Upper lobe of left lung (tissue), 6 donors: ENCODE results near the gene FBN2. TPM values are rescaled to one million over a fixed set of nuclear protein-coding genes. Genes with fewer than 3 reads are reported as not detected.

Experiments used
- ATAC-seq, 2 donors: fragments of 200-7000 bp; cut with Tn5 transposase; one replicate each; pipeline ENCODE4 v1.9.1; 2022; ENCODE audit warnings: mild to moderate bottlenecking in 2 of 2, moderate library complexity in 2 of 2; ENCODE audit not compliant: low FRiP score in 2 of 2
- DNase-seq, 2 donors: peaks; one replicate each; pipeline ENCODE4 v3.0.0-alpha.2; 2019 to 2020
- H3K27ac ChIP-seq, 4 donors: fragments of 200-600 bp; sonication (generic); one replicate each; pipeline ENCODE4 v1.5.1; 2016 to 2019
- H3K27me3 ChIP-seq, 4 donors: fragments of 200-600 bp; sonication (generic); one replicate each; pipeline ENCODE4 v1.5.1; 2017 to 2019
- H3K36me3 ChIP-seq, 4 donors: fragments of 200-600 bp; sonication (generic); one replicate each; pipeline ENCODE4 v1.5.1; 2016 to 2019
- H3K4me1 ChIP-seq, 4 donors: fragments of 200-600 bp; sonication (generic); one replicate each; pipeline ENCODE4 v1.5.1; 2018 to 2019
- H3K4me3 ChIP-seq, 4 donors: fragments of 200-600 bp; sonication (generic); one replicate each; pipeline ENCODE4 v1.5.1; 2017 to 2019; ENCODE audit warnings: mild to moderate bottlenecking in 2 of 4, moderate library complexity in 1 of 4
- H3K9me3 ChIP-seq, 4 donors: fragments of 200-600 bp; sonication (generic); one replicate each; pipeline ENCODE4 v1.5.1; 2018 to 2019
- EP300 ChIP-seq, 4 donors: sonication (generic); formaldehyde crosslinking; IDR thresholded peaks; one replicate each; pipeline ENCODE4 v1.5.1; 2017; ENCODE audit warnings: antibody characterized with exemption in 4 of 4, control low read depth in 2 of 4
- POLR2A ChIP-seq, 4 donors: fragments of 450-650 bp; IDR thresholded peaks; one replicate each; pipeline ENCODE4 v1.5.1; 2016 to 2017; ENCODE audit warnings: antibody characterized with exemption in 4 of 4, mild to moderate bottlenecking in 2 of 4
- POLR2AphosphoS5 ChIP-seq, 2 donors: sonication (generic); formaldehyde crosslinking; IDR thresholded peaks; one replicate each; pipeline ENCODE4 v1.5.1; 2017; ENCODE audit warnings: antibody characterized with exemption in 2 of 2
- WGBS, 2 donors: methylation state at CpG; one replicate each; pipeline ENCODE4 v1.1.5; 2017 to 2018; 5-methylcytosine and 5-hydroxymethylcytosine counted together
- total RNA-seq, 6 donors: library from RNA; depleted of rRNA in 4 of 6; stranded (reverse); fragments of >200 nt in 4 of 6; gene quantifications; one replicate each; pipeline versions ENCODE4 v1.1.0 to v1.2.1, GENCODE V29; 2016 to 2021
- TF ChIP-seq, protein P1 (sequence below), 6 experiments: fragments of 450-650 bp in 4 of 6; fragments of 200-600 bp in 2 of 6; sonication (generic) in 2 of 6; IDR thresholded peaks; one replicate each; pipeline ENCODE4 v1.5.1; 2016 to 2019; ENCODE audit warnings: antibody characterized with exemption in 6 of 6
- donor health status: DM: no; HTN: no; CAD: no; lungs with moderate emphysema.
- donor health status: DM: no; HTN: yes; CAD: no; lungs with severe emphysema.

The FBN2 gene
- total RNA-seq, 6 donors from 2014 or later: under 0.01 to 1.7 (median 0.39) TPM

DNA sequence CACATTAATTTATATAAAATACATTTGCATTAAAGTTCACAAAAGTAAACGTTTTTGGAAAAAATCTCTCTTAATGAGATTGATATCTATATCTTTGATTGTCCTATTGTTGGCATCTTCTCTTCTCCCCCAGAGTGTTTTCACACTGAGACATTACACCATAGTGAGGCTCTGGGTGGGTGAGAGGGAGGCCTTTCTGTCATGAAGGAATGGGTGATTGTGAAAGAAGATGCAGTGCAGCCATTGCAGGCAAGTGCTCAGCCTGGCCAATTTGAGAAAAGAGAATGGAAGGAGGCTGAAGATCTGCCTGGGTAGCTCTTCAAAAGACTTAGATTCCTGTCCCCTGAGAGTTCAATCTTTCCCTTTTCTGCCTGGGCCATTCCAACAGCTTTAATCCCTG, 313.7 kb downstream of the FBN2 start:
- H3K27me3 ChIP-seq: no peaks in the 10 kb centered on the region
- ATAC-seq (no peak), DNase-seq (no peak)
- no peaks in the 10 kb centered on the region for H3K4me1 ChIP-seq
- TF ChIP-seq POLR2A (IDR thresholded peaks at IDR 0.05) (no peak), POLR2AphosphoS5 (IDR thresholded peaks at IDR 0.05) (no peak), EP300 (IDR thresholded peaks at IDR 0.05) (no peak)
- TF ChIP-seq, protein P1, sequence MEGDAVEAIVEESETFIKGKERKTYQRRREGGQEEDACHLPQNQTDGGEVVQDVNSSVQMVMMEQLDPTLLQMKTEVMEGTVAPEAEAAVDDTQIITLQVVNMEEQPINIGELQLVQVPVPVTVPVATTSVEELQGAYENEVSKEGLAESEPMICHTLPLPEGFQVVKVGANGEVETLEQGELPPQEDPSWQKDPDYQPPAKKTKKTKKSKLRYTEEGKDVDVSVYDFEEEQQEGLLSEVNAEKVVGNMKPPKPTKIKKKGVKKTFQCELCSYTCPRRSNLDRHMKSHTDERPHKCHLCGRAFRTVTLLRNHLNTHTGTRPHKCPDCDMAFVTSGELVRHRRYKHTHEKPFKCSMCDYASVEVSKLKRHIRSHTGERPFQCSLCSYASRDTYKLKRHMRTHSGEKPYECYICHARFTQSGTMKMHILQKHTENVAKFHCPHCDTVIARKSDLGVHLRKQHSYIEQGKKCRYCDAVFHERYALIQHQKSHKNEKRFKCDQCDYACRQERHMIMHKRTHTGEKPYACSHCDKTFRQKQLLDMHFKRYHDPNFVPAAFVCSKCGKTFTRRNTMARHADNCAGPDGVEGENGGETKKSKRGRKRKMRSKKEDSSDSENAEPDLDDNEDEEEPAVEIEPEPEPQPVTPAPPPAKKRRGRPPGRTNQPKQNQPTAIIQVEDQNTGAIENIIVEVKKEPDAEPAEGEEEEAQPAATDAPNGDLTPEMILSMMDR (IDR thresholded peaks at IDR 0.05): no peak
- no peaks in the 10 kb centered on the region for H3K9me3 ChIP-seq
- 70 to 78% methylated on average over 1 of the region's 1 CpG for WGBS, 2 donors
- no peak overlapping the region for H3K27ac ChIP-seq
- no peaks in the 10 kb centered on the region for H3K36me3 ChIP-seq
- H3K4me3 ChIP-seq: no peak overlapping the region

DNA sequence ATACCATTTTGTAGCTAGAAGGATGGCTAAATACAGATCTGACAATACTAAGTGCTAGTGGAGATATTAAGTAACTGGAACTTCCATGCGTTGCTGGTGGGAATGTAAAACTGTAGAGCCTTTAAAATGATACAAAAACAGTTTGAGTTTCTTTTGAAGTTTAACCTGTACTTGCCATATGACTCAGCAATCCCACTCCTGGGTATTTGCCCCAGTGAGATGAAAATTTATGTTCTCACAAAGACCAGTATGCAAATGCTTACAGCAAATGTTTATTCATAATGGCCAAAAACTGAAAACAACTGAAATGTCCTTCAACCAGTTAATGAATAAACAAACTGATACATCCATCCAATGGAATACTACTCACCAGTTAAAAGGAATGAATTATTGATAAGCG, 317.2 kb downstream of the FBN2 start:
- TF ChIP-seq POLR2AphosphoS5 (IDR thresholded peaks at IDR 0.05) (no peak), EP300 (IDR thresholded peaks at IDR 0.05) (no peak)
- TF ChIP-seq, protein P1 (IDR thresholded peaks at IDR 0.05): no peak
- H3K27me3 ChIP-seq: no peaks in the 10 kb centered on the region
- H3K4me1 ChIP-seq: no peaks in the 10 kb centered on the region
- H3K9me3 ChIP-seq: no peaks in the 10 kb centered on the region
- no peak overlapping the region for H3K27ac ChIP-seq
- no peak overlapping the region for H3K4me3 ChIP-seq
- no peak for DNase-seq
- H3K36me3 ChIP-seq: no peaks in the 10 kb centered on the region
- no peak for ATAC-seq
- 89 to 93% methylated on average over 2 of the region's 2 CpGs for WGBS, 2 donors

DNA sequence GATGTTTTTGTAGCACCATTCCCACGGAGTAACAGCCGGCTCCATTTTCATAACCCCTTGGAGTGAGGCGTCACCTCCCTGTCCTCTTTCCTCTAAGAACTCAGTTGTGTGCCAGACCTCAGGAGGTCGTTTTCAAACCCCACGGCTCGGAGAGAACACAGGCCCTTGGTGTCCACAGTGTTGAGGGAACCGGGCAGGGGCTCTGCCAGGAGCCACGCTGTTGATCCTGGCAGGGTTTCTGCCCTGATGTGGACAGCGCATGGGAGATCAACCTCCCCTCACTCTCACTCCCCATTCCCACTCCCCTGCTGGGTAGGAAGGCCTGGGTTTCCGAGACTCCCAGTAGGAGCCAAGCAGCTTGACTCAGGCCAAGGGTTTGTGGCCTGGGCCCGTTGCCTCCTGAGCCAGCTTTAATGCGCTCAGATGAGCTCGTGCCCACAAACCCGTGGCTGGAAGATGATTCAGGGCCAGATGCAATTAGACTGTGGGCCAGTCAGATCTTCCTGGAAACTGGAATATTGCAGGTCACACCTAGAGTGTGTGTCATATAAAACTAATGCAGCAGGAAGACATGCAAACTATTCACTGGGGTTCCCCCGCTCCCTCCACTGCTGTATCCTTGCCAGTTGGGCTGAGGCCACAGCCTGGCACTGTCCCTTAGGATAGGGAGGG, 321.0 kb downstream of the FBN2 start:
- H3K4me1 ChIP-seq: no peaks in the 10 kb centered on the region
- TF ChIP-seq, protein P1 (IDR thresholded peaks at IDR 0.05): no peak
- TF ChIP-seq EP300 (IDR thresholded peaks at IDR 0.05) (no peak), POLR2AphosphoS5 (IDR thresholded peaks at IDR 0.05) (no peak), POLR2A (IDR thresholded peaks at IDR 0.05) (no peak)
- WGBS, 2 donors: 55 to 73% methylated on average over 7 to 14 of the region's 15 CpGs
- H3K27ac ChIP-seq: no peak overlapping the region
- DNase-seq: peak in 1 of 2 donors; percentile 18
- ATAC-seq: peak in 1 of 2 donors; percentile 28
- no peaks in the 10 kb centered on the region for H3K27me3 ChIP-seq
- H3K9me3 ChIP-seq: no peaks in the 10 kb centered on the region
- no peak overlapping the region for H3K4me3 ChIP-seq
- no peaks in the 10 kb centered on the region for H3K36me3 ChIP-seq

DNA sequence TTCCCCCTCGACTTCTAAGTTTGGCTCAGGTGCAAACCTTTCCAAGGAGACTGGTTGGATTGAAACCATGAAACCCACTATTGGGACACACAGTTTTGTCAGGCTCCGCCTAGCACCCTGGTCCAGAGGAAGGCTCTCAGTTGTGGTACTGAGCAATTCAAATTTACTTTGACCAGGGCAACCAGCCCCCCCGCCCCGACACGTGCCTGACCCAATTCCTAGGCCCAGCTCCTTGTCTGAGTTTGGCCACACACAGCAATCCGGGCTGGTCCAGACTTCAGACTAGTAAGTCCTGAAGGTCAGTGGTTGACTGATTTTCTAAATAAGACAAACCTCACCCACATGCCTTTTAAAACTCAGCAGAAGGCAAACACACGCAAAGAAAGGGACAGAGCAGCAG, 321.8 kb downstream of the FBN2 start:
- Histone ChIP-seq H3K36me3 (no peaks in the 10 kb centered on the region), H3K4me3 (no peak overlapping the region), H3K27me3 (no peaks in the 10 kb centered on the region), H3K9me3 (no peaks in the 10 kb centered on the region), H3K27ac (no peak overlapping the region), H3K4me1 (no peaks in the 10 kb centered on the region)
- DNase-seq (no peak), ATAC-seq (no peak)
- TF ChIP-seq EP300 (IDR thresholded peaks at IDR 0.05) (no peak), POLR2AphosphoS5 (IDR thresholded peaks at IDR 0.05) (no peak), POLR2A (IDR thresholded peaks at IDR 0.05) (no peak)
- TF ChIP-seq, protein P1 (IDR thresholded peaks at IDR 0.05): no peak
- WGBS, 2 donors: 95% methylated on average over 7 of the region's 7 CpGs

DNA sequence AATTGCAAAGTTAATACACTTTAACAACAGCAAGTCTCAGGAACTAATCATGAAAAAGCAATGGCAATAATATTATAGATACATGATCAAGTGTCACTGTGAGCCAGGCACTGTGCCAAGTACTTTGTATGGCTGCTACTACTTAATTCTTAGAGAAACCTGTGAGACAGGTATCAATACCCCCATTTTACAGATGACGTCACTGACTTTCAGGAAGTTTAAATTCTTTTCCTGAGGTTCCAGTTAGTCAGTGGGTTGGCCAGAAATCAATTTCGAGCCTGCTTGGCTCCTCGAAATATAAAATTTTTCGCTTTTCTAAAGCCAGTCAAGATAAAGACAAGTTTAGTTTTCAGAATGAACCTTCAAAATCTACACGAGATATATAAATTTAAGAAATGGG, 324.2 kb downstream of the FBN2 start:
- no peaks in the 10 kb centered on the region for H3K27me3 ChIP-seq
- 60 to 75% methylated on average over 5 of the region's 5 CpGs for WGBS, 2 donors
- H3K4me1 ChIP-seq: no peaks in the 10 kb centered on the region
- H3K4me3 ChIP-seq: no peak overlapping the region
- TF ChIP-seq, protein P1 (IDR thresholded peaks at IDR 0.05): no peak
- no peak for TF ChIP-seq POLR2AphosphoS5 (IDR thresholded peaks at IDR 0.05)
- no peaks in the 10 kb centered on the region for H3K36me3 ChIP-seq
- no peaks in the 10 kb centered on the region for H3K9me3 ChIP-seq
- ATAC-seq (no peak), DNase-seq (no peak)
- H3K27ac ChIP-seq: no peak overlapping the region
